ENCODE results near the gene PMS1. TPM values are rescaled to one million over a fixed set of nuclear protein-coding genes. Genes with fewer than 3 reads are reported as not detected.
"Not testable (repeated sequence)": the region's sequence is repeated elsewhere in the genome, so short reads cannot be mapped to it uniquely, and the experiment has no call there.

Gene PMS1
- total RNA-seq, 1 experiment from 2014 or later: 50.9 TPM

DNA sequence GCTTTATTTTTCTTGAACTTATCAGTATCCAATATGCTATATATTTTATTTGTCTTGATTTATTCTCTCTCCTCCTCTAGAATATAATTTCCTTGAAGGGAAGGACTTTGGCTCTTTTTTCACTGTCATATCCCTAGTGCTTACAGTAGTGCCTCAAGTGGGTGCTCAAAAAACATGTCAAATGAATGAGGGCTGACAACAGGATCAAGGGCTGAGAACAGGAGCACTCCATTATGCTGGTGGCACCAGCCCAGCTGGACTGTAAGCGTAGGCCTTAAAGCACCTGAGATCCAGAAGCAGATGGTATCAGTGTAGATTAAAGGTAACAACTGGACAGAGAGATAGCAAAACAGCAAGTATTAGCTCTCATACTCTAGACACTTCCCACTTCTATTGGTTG is 46.3 kb downstream of the PMS1 start:
- POLR2A ChIA-PET: interaction anchor here (2.2 kb wide), 1 partner anchor 13 kb away, joined by 11 read pairs; no protein-coding TSS in a partner anchor
- TF ChIP-seq, protein P1, sequence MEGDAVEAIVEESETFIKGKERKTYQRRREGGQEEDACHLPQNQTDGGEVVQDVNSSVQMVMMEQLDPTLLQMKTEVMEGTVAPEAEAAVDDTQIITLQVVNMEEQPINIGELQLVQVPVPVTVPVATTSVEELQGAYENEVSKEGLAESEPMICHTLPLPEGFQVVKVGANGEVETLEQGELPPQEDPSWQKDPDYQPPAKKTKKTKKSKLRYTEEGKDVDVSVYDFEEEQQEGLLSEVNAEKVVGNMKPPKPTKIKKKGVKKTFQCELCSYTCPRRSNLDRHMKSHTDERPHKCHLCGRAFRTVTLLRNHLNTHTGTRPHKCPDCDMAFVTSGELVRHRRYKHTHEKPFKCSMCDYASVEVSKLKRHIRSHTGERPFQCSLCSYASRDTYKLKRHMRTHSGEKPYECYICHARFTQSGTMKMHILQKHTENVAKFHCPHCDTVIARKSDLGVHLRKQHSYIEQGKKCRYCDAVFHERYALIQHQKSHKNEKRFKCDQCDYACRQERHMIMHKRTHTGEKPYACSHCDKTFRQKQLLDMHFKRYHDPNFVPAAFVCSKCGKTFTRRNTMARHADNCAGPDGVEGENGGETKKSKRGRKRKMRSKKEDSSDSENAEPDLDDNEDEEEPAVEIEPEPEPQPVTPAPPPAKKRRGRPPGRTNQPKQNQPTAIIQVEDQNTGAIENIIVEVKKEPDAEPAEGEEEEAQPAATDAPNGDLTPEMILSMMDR (IDR thresholded peaks at IDR 0.05; ENCODE audit: unreplicated experiment): no peak
- Mint-ChIP-seq H3K9me3 (ENCODE audit: unreplicated experiment) (no peaks in the 10 kb centered on the region), H3K27me3 (ENCODE audit: insufficient read depth, unreplicated experiment) (no peaks in the 10 kb centered on the region), H3K4me3 (ENCODE audit: unreplicated experiment) (no peak overlapping the region), H3K36me3 (ENCODE audit: insufficient read depth, unreplicated experiment) (peaks cover 25% of the 10 kb centered on the region), H3K4me1 (ENCODE audit: insufficient read depth, unreplicated experiment) (no peaks in the 10 kb centered on the region), H3K27ac (ENCODE audit: low read depth, unreplicated experiment) (peak overlapping the region; percentile 32)
- intact Hi-C loops (cut with micrococcal nuclease): no loop called here
- no peak for DNase-seq (ENCODE audit: unreplicated experiment)
- CTCF ChIA-PET: no interaction called here
- BruUV-seq (replicated peaks): no TSS peak

DNA sequence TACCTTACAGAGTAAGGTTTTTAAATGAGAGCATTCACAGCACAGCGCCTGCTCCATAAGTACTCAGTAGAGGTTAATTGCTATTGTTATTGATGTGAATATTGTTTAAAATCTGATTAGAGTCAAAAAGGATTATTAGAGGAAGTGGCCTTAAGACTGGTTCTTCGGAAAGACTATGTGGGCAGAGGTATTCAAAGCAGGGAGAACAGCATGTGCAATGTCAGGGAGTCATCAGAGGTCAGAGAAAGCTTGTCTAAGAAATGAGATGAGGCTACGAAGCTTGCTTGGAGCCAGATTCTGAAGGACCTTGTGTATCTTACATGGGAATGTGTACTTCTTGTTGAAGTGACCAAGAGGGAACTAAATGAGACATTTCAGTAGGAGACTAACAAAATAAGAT is 49.8 kb downstream of the PMS1 start:
- DNase-seq (ENCODE audit: unreplicated experiment): no peak
- H3K27me3 Mint-ChIP-seq (ENCODE audit: insufficient read depth, unreplicated experiment): no peaks in the 10 kb centered on the region
- TF ChIP-seq, protein P1 (IDR thresholded peaks at IDR 0.05; ENCODE audit: unreplicated experiment): no peak
- H3K4me1 Mint-ChIP-seq (ENCODE audit: insufficient read depth, unreplicated experiment): peaks cover 8% of the 10 kb centered on the region
- POLR2A ChIA-PET: no interaction called here
- intact Hi-C loops (cut with micrococcal nuclease): no loop called here
- peaks cover 33% of the 10 kb centered on the region for H3K36me3 Mint-ChIP-seq (ENCODE audit: insufficient read depth, unreplicated experiment)
- no peak overlapping the region for H3K27ac Mint-ChIP-seq (ENCODE audit: low read depth, unreplicated experiment)
- CTCF ChIA-PET: no interaction called here
- no peak overlapping the region for H3K4me3 Mint-ChIP-seq (ENCODE audit: unreplicated experiment)
- no peaks in the 10 kb centered on the region for H3K9me3 Mint-ChIP-seq (ENCODE audit: unreplicated experiment)
- BruUV-seq (replicated peaks): no TSS peak

DNA sequence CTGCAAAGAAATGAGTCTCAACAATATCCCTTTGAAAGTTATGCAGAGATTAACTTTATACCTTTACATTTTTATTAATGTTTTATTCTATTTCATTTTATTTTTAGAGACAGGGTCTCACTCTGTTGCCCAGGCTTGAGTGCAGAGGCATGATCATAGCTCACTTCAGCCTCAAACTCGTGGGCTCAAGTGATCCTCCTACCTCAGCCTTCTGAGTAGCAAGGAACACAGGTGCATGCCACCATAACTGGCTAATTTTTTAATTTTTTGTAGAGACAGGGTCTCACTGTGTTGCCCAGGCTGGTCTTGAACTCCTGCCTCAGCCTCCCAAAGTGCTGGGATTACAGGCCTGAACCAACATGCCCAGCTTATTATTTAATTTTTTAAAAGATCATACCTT is 50.4 kb downstream of the PMS1 start:
- H3K36me3 Mint-ChIP-seq (ENCODE audit: insufficient read depth, unreplicated experiment): peaks cover 27% of the 10 kb centered on the region
- H3K27me3 Mint-ChIP-seq (ENCODE audit: insufficient read depth, unreplicated experiment); H3K27ac Mint-ChIP-seq (ENCODE audit: low read depth, unreplicated experiment); H3K4me1 Mint-ChIP-seq (ENCODE audit: insufficient read depth, unreplicated experiment); CTCF ChIA-PET; POLR2A ChIA-PET; BruUV-seq (replicated peaks); DNase-seq (ENCODE audit: unreplicated experiment); H3K4me3 Mint-ChIP-seq (ENCODE audit: unreplicated experiment); intact Hi-C loops (cut with micrococcal nuclease); H3K9me3 Mint-ChIP-seq (ENCODE audit: unreplicated experiment): not testable (repeated sequence)

DNA sequence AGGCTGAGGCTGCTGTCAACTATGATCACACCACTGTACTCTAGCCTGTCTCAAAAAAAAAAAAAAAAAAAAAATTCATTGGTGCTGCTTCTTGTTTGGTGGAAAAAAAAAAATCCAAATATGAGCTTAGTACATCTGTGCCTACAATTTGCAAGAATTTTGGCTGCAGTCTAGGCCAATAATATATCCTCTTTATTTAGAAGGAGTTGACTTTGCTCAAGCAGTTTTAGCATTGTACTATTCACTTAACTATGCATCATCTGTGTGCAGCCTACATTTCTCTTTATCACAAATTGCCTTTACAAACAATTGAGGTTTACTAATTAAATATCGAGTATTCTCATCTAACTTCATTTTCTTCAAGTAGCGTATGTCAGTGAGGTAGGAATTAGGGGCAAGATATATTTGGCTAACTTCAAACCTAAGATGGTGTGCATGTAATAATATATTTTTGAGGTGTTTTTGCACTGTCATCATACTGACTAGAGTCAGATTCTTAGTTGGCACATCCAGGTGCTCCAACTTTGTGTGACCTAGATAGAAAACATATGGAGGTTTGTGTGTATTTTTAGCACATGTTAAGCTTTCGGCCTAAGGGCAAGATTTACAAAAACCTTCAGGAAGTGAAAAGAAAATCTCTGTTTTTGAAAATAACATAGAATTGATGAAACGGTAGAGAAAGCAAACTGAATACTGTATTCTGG is 51.8 kb downstream of the PMS1 start:
- ChIA-PET CTCF (interaction anchor here (0.6 kb wide), 1 partner anchor 188 kb away, joined by 3 read pairs; no protein-coding TSS in a partner anchor), POLR2A (interaction anchor here (0.6 to 1.4 kb wide), 2 partner anchors 11 to 249 kb away, joined by 3 read pairs; no protein-coding TSS in a partner anchor)
- peak; percentile 17 for DNase-seq (ENCODE audit: unreplicated experiment)
- Mint-ChIP-seq H3K9me3 (ENCODE audit: unreplicated experiment) (no peaks in the 10 kb centered on the region), H3K4me1 (ENCODE audit: insufficient read depth, unreplicated experiment) (peaks cover 8% of the 10 kb centered on the region), H3K27ac (ENCODE audit: low read depth, unreplicated experiment) (peak overlapping the region; percentile 70), H3K27me3 (ENCODE audit: insufficient read depth, unreplicated experiment) (no peaks in the 10 kb centered on the region), H3K4me3 (ENCODE audit: unreplicated experiment) (no peak overlapping the region), H3K36me3 (ENCODE audit: insufficient read depth, unreplicated experiment) (peaks cover 19% of the 10 kb centered on the region)
- intact Hi-C loops (cut with micrococcal nuclease): no loop called here
- BruUV-seq (replicated peaks): TSS peak; percentile 51
- TF ChIP-seq, protein P1 (IDR thresholded peaks at IDR 0.05; ENCODE audit: unreplicated experiment): no peak
